Coronary artery (tissue), 2 donors: ENCODE data around the gene CFDP1.
A peak's percentile ranks its signal among the peaks of the same experiment; 100 is the strongest.
"Not testable (repeated sequence)": the region's sequence is repeated elsewhere in the genome, so short reads cannot be mapped to it uniquely, and the experiment has no call there.

Experiments used
- DNase-seq: peaks from one replicate; pipeline ENCODE4 v3.0.0-alpha.2; 2017; ENCODE audit warnings: low spot score
- H3K27ac ChIP-seq, 2 donors: fragments of 200-600 bp; sonication (generic); one replicate each; pipeline ENCODE4 v1.5.1; 2016 to 2019
- H3K4me3 ChIP-seq: fragments of 200-600 bp; sonication (generic); 2 replicates; pipeline ENCODE4 v1.5.1; 2016; ENCODE audit warnings: mild to moderate bottlenecking, moderate library complexity
- TF ChIP-seq, protein P1 (sequence below): fragments of 200-600 bp; sonication (generic); IDR thresholded peaks from one replicate; pipeline ENCODE4 v1.5.1; 2019; ENCODE audit warnings: antibody characterized with exemption

Gene CFDP1

DNA sequence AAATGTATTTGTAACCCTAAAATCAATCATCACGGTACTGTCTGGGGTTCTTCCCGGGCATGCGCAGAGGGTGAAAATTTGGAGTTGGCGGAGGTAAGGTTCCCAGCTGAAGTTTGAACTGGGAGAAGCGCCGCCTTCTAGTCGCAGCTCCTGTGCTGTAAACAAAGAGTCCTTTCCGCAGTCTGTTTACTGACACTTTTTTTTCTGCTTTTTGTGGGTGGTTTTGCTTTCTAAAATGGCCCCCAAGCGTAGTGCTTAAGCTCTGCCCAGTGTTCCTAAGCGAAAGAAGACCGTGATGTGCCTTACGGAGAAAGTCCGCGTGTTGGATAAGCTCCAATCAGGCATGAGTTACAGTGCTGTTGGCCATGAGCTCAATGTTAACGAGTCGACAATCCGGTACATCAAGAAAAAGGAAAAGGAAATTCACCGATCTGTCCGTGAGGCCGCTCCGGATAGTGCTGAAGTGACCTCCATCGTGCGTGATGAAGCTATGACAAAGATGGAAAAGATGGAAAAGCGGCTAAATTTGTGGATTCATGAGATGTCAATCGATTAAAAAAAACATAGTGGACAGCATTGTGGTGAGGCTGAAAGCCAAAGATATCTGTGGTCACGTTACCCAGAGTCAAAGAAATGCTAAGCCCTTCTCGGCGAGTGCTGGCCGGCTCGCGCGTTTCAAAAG is 570 bp upstream of the CFDP1 start:
- peak; percentile 87 for DNase-seq
- Histone ChIP-seq H3K4me3 (peak overlapping the region; percentile 72), H3K27ac (peak overlapping the region; percentile 91 to 98)
- TF ChIP-seq, protein P1, sequence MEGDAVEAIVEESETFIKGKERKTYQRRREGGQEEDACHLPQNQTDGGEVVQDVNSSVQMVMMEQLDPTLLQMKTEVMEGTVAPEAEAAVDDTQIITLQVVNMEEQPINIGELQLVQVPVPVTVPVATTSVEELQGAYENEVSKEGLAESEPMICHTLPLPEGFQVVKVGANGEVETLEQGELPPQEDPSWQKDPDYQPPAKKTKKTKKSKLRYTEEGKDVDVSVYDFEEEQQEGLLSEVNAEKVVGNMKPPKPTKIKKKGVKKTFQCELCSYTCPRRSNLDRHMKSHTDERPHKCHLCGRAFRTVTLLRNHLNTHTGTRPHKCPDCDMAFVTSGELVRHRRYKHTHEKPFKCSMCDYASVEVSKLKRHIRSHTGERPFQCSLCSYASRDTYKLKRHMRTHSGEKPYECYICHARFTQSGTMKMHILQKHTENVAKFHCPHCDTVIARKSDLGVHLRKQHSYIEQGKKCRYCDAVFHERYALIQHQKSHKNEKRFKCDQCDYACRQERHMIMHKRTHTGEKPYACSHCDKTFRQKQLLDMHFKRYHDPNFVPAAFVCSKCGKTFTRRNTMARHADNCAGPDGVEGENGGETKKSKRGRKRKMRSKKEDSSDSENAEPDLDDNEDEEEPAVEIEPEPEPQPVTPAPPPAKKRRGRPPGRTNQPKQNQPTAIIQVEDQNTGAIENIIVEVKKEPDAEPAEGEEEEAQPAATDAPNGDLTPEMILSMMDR, result no peak

DNA sequence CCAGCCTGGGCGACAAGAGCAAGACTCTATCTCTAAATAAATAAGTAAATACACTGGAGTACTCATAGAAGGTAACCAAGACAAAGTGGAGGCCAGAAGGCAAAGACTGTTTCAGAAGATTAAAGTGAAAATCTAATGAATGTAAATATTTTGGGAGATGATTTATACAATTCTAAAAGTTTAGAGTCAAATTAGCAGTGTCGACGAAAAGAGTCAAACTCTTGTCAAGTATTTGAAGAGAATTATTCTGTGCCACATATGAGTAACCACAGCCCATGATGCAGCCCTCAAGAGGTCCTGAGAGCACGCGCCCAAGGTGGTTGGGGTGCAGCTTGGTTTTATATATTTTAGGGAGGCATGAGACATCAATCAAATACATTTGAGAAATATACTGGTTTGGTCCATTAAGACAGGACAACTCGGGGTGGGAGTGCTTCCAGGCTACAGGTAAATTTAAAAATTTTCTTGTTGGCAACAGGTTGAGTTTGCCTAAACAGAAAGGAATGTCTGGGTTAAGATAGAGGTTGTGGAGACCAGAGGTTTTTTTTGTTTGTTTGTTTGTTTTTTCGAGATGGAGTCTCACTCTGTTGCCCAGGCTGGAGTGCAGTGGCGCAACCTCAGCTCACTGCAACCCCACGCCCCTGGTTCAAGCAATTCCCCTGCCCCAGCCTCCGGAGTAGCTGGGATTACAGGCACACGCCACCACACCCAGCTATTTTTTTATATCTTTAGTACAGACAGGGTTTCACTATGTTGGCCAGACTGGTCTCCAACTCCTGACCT is 3.5 kb downstream of the CFDP1 start:
- DNase-seq, result no peak
- Histone ChIP-seq H3K4me3 (no peak overlapping the region), H3K27ac (no peak overlapping the region)
- TF ChIP-seq, protein P1, result no peak

DNA sequence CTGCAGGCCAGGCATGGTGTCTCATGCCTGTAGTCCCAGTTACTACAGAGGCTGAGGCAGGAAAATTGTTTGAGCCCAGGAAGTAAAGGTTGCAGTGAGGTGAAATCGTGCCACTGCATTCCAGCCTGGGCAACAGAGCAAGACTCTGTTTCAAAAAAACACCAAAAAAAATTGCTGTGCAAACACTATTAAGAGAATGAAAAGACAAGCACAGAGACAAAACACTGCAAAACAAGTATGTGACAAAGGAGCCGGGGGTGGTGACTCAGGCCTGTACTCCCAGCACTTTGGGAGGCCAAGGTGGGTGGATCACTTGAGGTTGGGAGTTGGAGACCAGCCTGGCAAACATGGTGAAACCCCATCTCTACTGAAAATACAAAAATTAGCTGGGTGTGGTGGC is 6.8 kb downstream of the CFDP1 start:
- not testable (repeated sequence) for H3K27ac ChIP-seq, H3K4me3 ChIP-seq, DNase-seq

DNA sequence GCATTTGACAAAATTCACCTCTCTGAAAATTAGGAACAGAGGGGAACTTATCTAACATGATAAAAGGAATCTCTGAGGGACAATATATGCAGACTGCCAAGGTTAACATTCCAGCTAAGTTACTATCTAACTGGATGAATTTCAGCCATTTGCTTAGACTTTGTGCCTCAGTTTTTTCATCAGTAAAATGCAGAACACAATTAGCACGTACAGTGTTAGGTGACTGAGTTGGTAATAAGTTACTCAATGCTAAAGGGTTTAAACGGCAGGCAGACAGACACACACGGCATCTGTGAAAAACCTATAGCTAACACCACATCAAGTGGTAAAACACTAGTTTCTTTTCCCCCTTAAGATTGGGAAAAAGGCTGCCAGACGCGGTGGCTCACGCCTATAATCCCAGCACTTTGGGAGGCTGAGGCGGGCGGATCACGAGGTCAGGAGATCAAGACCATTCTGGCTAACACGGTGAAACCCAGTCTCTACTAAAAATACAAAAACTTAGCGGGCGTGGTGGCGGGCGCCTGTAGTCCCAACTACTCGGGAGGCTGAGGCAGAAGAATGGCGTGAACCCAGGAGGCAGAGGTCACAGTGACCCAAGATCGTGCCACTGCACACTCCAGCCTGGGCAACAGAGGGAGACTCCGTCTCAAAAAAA is 9.1 kb downstream of the CFDP1 start:
- H3K4me3 ChIP-seq, H3K27ac ChIP-seq, DNase-seq: not testable (repeated sequence)

DNA sequence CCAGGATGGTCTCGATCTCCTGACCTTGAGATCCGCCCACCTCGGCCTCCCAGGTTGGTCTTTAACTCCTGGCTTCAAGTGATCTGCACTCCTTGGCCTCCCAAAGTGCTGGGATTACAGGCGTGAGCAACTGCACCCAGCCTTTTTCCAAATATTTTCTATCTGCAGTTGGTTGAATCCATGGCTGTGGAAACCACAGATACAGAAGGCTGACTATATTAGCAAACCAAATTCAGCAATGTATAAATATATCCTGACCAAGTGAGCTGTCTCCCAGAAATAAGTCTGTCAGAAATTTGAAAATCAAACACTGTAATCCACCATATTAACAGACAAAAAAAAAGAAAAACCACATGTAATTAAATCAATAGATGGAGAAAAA is 9.6 kb downstream of the CFDP1 start:
- TF ChIP-seq, protein P1, result no peak
- no peak for DNase-seq

DNA sequence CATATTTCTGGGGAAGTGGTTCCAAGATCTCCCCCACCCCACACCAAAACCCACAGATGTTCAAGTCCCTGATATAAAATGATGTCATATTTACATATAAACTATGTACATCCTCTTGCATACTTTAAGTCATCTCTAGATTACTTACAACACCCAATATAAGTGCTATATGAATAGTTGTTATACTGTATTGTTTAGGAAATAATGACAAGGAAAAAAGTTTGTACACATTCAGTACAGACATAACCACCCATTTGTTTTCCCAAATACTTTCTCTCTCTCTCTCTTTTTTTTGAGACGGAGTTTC is 11.5 kb downstream of the CFDP1 start:
- TF ChIP-seq, protein P1, result no peak
- H3K27ac ChIP-seq, result no peak overlapping the region
- no peak for DNase-seq
- no peak overlapping the region for H3K4me3 ChIP-seq

More for the DNA sequence above, 9.6 kb downstream of the CFDP1 start:
- no peak overlapping the region for H3K27ac ChIP-seq
- no peak overlapping the region for H3K4me3 ChIP-seq

DNA sequence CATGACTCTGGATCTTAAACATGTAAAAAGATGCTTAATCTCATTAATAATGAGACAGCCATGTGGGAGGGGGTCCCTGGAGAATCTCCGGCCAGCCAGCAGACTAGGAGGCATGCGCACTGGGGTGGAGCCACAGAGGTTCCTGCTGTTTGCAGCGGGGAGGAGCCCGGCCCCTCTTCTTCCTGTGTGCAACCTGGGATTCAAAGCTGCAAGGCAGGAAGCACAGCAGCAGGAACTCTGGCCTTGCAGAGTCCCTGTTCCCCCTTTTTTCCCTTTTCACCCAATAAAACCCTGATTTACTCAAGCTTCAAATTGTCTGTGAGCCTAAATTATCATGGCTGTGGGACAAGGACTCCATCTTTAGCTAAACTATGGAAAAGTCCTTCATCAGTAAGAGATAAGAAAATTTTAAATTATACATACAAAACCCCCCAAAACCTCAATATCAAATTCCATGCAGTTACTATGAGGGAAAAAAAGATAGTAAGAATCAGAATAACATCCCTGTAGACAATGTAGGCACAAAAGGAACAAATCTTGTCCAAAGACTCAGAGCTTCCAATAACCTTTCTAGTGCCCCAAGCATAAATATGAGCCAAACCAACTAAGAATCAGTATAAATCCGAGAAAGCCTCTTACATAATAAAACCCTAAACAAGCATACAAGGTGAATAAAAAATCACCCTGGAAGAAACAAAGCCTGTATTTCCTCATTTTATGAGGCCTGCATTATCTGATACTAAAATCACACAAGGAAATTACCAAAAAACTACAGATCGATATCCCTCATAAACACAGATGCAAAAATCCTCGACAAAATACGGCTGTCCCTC is 12.1 kb downstream of the CFDP1 start:
- peak overlapping the region; percentile 43 for H3K4me3 ChIP-seq
- no peak for DNase-seq
- TF ChIP-seq, protein P1, result no peak

More for the DNA sequence above, 12.1 kb downstream of the CFDP1 start:
- no peak overlapping the region for H3K27ac ChIP-seq
